ENCODE measurements around the gene DNAH7. TPM values are rescaled to one million over a fixed set of nuclear protein-coding genes. Genes with fewer than 3 reads are reported as not detected.

DNAH7 gene
- polyA plus RNA-seq, 1 experiment: 1.2 TPM

GRCh38 chr2:195795879-195796278 is 272.8 kb downstream of the DNAH7 start:
- no peak for TF ChIP-seq CTCF (IDR thresholded peaks at IDR 0.05; ENCODE audit: low read depth, low read length)
- POLR2A ChIA-PET: no interaction called here
- CTCF ChIA-PET: no interaction called here
- H3K27ac ChIP-seq (ENCODE audit: low read depth, low read length): no peak overlapping the region
- no peaks in the 10 kb centered on the region for H3K9me3 ChIP-seq (ENCODE audit: control insufficient read depth, insufficient read depth, low read length)
- H3K27me3 ChIP-seq (ENCODE audit: control insufficient read depth, insufficient read depth, low read length): no peaks in the 10 kb centered on the region
- H3K4me3 ChIP-seq (ENCODE audit: low read depth, low read length): no peak overlapping the region
- DNase-seq (ENCODE audit: low read depth, low spot score): no peak

GRCh38 chr2:195793881-195794280 is 274.8 kb downstream of the DNAH7 start:
- H3K4me3 ChIP-seq (ENCODE audit: low read depth, low read length): no peak overlapping the region
- H3K9me3 ChIP-seq (ENCODE audit: control insufficient read depth, insufficient read depth, low read length): no peaks in the 10 kb centered on the region
- CTCF ChIA-PET: no interaction called here
- DNase-seq (ENCODE audit: low read depth, low spot score): no peak
- no peak for TF ChIP-seq CTCF (IDR thresholded peaks at IDR 0.05; ENCODE audit: low read depth, low read length)
- no peak overlapping the region for H3K27ac ChIP-seq (ENCODE audit: low read depth, low read length)
- H3K27me3 ChIP-seq (ENCODE audit: control insufficient read depth, insufficient read depth, low read length): no peaks in the 10 kb centered on the region
- POLR2A ChIA-PET: no interaction called here

- Histone ChIP-seq H3K4me3 (ENCODE audit: low read depth, low read length) (no peak overlapping the region), H3K27ac (ENCODE audit: low read depth, low read length) (no peak overlapping the region), H3K27me3 (ENCODE audit: control insufficient read depth, insufficient read depth, low read length) (no peaks in the 10 kb centered on the region), H3K9me3 (ENCODE audit: control insufficient read depth, insufficient read depth, low read length) (no peaks in the 10 kb centered on the region)
- POLR2A ChIA-PET: no interaction called here
- DNase-seq (ENCODE audit: low read depth, low spot score): no peak
- CTCF ChIA-PET: no interaction called here
- no peak for TF ChIP-seq CTCF (IDR thresholded peaks at IDR 0.05; ENCODE audit: low read depth, low read length)
Measured at GRCh38 chr2:195782156-195782555, 286.5 kb downstream of the DNAH7 start.

- Histone ChIP-seq H3K4me3 (ENCODE audit: low read depth, low read length) (no peak overlapping the region), H3K27ac (ENCODE audit: low read depth, low read length) (no peak overlapping the region), H3K27me3 (ENCODE audit: control insufficient read depth, insufficient read depth, low read length) (no peaks in the 10 kb centered on the region), H3K9me3 (ENCODE audit: control insufficient read depth, insufficient read depth, low read length) (no peaks in the 10 kb centered on the region)
- no peak for TF ChIP-seq CTCF (IDR thresholded peaks at IDR 0.05; ENCODE audit: low read depth, low read length)
- DNase-seq (ENCODE audit: low read depth, low spot score): no peak
- CTCF ChIA-PET: no interaction called here
- POLR2A ChIA-PET: no interaction called here
Measured at GRCh38 chr2:195779491-195779890, 289.1 kb downstream of the DNAH7 start.

GRCh38 chr2:195769975-195770374 is 298.7 kb downstream of the DNAH7 start:
- CTCF ChIA-PET: no interaction called here
- TF ChIP-seq CTCF (IDR thresholded peaks at IDR 0.05; ENCODE audit: low read depth, low read length): no peak
- no peaks in the 10 kb centered on the region for H3K27me3 ChIP-seq (ENCODE audit: control insufficient read depth, insufficient read depth, low read length)
- H3K27ac ChIP-seq (ENCODE audit: low read depth, low read length): no peak overlapping the region
- no peak overlapping the region for H3K4me3 ChIP-seq (ENCODE audit: low read depth, low read length)
- POLR2A ChIA-PET: no interaction called here
- 0 out of 2 replicates have a peak, but pooled peaks cover 4% of the 10 kb centered on the region for H3K9me3 ChIP-seq (ENCODE audit: control insufficient read depth, insufficient read depth, low read length)
- no peak for DNase-seq (ENCODE audit: low read depth, low spot score)
